Myometrial cell (primary cell): ENCODE measurements around the gene ZNF226. TPM values are rescaled to one million over a fixed set of nuclear protein-coding genes. Genes with fewer than 3 reads are reported as not detected.

Experiments used
- total RNA-seq: library from RNA; depleted of rRNA; stranded (reverse); fragments of >200 nt; gene quantifications from 2 replicates; pipeline ENCODE4 v1.2.3, GENCODE V29; 2015

The ZNF226 gene
- 17.6 and 27.6 TPM in 2 replicates for total RNA-seq

DNA sequence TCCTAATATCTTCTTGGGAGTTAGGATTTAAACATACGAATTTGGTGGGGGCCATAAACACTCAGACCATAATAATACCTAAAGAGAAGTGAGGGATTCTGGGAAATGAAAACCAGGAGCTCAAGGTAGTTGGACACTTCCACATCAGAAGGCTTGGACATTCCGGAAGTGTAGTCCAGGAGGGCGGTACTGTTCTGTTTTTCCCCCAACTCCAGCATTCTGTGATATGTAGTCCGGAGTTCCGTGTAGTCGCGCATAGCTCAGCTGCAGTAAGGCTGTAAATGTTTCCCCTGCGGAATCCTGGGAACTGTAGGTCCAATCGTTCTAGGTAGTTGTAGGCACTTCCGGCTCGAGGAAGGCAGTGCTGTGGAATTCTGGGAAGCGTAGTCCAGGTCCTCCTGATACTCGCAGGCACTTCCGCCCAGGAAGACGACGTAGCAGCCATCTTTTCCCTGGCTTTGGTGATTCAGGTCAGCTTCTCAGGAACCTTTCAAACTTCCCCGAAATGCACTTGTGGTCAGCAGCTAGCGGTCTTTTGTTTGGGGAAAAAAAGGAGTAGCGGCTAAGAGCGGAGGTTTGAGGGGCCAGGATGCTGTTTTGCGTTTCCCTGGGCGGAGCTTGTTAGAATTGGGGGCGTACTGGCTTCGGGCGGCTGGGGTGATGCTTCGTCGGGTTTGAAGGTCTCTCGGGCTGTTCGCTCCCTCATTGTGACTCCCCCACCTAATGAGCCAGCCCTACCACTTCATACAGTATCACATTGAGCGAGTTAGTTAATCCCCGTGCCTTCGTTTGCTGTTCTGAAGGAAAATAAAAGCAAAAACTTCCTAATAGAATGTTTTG, at the start of gene ZNF226:
Gene ZNF226, plus strand, starts transcription at position 428 of the 840 bp plus-strand sequence. CDS start 4,981 bp downstream, outside the sequence.

DNA sequence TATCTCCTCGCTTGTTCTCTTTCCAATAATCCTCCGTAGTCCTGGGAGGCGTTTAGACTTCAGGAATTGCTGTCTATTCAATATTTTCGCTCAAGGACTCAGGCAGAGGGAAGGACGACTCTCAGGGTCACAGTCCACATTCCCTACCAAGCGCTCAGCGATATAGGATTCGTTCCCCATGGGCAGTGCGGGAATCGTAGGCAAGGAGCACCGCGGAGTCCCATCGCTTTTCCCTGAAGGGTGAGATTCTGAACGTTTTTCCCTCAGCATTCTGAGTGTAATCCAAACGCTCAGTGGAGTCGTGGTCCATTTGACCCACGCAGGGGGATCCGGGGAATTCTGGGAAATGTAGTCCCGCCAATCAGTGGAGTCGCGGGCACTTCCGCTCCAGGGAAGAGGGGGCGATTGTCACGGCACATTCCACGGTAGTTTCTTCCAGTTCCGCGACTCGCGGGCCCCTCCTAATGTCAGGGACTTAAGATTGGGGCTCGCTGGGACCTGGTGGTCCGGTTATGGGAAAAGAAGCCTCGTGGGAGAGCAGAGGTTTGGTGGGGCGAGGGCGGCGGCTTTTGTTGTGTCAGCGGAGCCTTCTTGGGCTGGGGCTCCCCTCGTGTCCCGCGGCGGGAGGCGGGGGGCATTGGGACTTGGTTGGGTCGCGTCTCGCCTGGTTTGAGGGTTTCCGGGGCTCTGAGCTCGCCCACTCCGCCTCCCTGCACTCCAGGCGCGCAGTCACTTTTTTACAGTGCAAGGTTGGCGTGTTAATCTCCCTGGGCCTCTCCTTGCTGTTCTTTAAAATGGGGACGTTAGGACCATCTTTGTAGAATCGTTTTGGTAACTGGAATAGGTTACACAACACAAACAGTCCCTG, 23.5 kb upstream of the ZNF226 start, which contains the start of gene ZNF234:
Gene ZNF234, plus strand, starts transcription at position 364 of the 868 bp plus-strand sequence. CDS start 3,079 bp downstream, outside the sequence.

DNA sequence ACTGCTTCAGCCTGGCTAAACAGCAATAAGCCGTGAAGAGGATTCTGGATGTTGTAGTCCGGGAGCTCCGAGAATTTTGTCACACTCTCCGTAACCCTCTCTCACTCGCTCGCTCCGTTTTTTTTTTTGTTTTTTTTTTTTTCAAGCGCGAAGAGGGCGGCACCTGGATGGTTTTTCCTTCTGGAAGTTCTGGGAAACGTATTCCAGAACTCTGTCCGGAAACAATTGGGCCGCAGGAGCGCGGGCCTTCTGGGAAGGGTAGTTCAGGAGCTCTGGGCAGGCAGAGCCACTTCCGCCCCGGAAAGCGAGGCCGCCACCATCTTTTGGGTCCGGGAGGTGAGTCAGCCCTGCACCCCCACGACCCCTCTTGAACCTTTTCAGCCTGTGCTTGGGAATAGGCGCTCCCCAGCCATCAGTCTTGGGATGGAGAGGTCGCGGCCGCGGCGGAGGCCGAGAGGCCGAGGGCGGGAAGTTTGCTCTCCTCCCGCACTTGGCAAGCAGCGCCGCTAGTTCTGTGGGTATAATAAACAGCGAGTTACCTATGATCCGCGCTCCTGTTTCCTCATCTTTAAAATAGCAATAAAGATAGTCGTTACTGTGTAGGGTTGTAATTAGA, 47.5 kb downstream of the ZNF226 start, which contains the start of gene ZNF227:
Gene ZNF227, plus strand, starts transcription at position 283 of the 616 bp plus-strand sequence. CDS start 5,261 bp downstream, outside the sequence.

Other genes starting within 250 kb of the ZNF226 start
- gene ZNF45, start 229.8 kb upstream of the ZNF226 start, total RNA-seq, result 5.8 and 6.4 TPM in 2 replicates
- 1.2 and 2.3 TPM in 2 replicates for gene ZNF221, start 213.9 kb upstream of the ZNF226 start, total RNA-seq
- 2.0 and 8.0 TPM in 2 replicates for gene ZNF155, start 180.9 kb upstream of the ZNF226 start, total RNA-seq
- 0.58 and 1.9 TPM in 2 replicates for gene ZNF230, start 162.1 kb upstream of the ZNF226 start, total RNA-seq
- gene ZNF222, start 139.7 kb upstream of the ZNF226 start, total RNA-seq, result 1.2 and 5.2 TPM in 2 replicates
- gene ZNF223, start 113.1 kb upstream of the ZNF226 start, total RNA-seq, result 2.6 and 5.1 TPM in 2 replicates
- 1.4 and 1.6 TPM in 2 replicates for gene ZNF284, start 92.9 kb upstream of the ZNF226 start, total RNA-seq
- 3.2 and 6.0 TPM in 2 replicates for gene ZNF224, start 70.7 kb upstream of the ZNF226 start, total RNA-seq
- 4.6 and 7.5 TPM in 2 replicates for gene ZNF225, start 51.7 kb upstream of the ZNF226 start, total RNA-seq
- 1.9 and 2.3 TPM in 2 replicates for gene ZNF234, start 23.5 kb upstream of the ZNF226 start, total RNA-seq
- gene ZNF227, start 47.4 kb downstream of the ZNF226 start, total RNA-seq, result 4.3 and 5.1 TPM in 2 replicates
- under 0.01 and 1.7 TPM in 2 replicates for gene ZNF233, start 94.8 kb downstream of the ZNF226 start, total RNA-seq
- gene ZNF235, start 139.9 kb downstream of the ZNF226 start, total RNA-seq, result 0.29 and 0.53 TPM in 2 replicates
- gene ZNF112, start 191.6 kb downstream of the ZNF226 start, total RNA-seq, result 2.0 and 2.8 TPM in 2 replicates
- gene ZNF285, start 236.5 kb downstream of the ZNF226 start, total RNA-seq, result 0.58 and 2.3 TPM in 2 replicates